Neural progenitor cell (in vitro differentiated cells): ENCODE results near the gene MIR17HG. TPM values are rescaled to one million over a fixed set of nuclear protein-coding genes. Genes with fewer than 3 reads are reported as not detected.
A peak's percentile ranks its signal among the peaks of the same experiment; 100 is the strongest.

ENCODE experiments used
- DNase-seq: peaks from one replicate; pipeline ENCODE4 v3.0.0-alpha.2; 2016; ENCODE audit warnings: low spot score
- H2AFZ ChIP-seq: fragments of 200-600 bp; sonication (generic); replicated peaks from 2 replicates; pipeline ENCODE4 v1.6.1; 2016; ENCODE audit warnings: antibody characterized with exemption
- H3F3A ChIP-seq: fragments of 200-600 bp; sonication (generic); 2 replicates; pipeline ENCODE4 v1.6.1; 2016; ENCODE audit warnings: antibody characterized with exemption, low read depth
- H3K27ac ChIP-seq: fragments of 200-600 bp; sonication (generic); 2 replicates; pipeline ENCODE4 v1.5.1; 2016; ENCODE audit warnings: mild to moderate bottlenecking
- H3K27me3 ChIP-seq: fragments of 200-600 bp; sonication (generic); 2 replicates; pipeline ENCODE4 v1.6.1; 2016; ENCODE audit warnings: mild to moderate bottlenecking, moderate library complexity
- H3K36me3 ChIP-seq: fragments of 200-600 bp; sonication (generic); 2 replicates; pipeline ENCODE4 v1.5.1; 2016
- H3K4me1 ChIP-seq: fragments of 200-600 bp; sonication (generic); 2 replicates; pipeline ENCODE4 v1.6.1; 2016; ENCODE audit warnings: mixed run types
- H3K4me2 ChIP-seq: fragments of 200-600 bp; sonication (generic); 2 replicates; pipeline ENCODE4 v1.6.1; 2016
- H3K4me3 ChIP-seq: fragments of 200-600 bp; sonication (generic); 2 replicates; pipeline ENCODE4 v1.5.1; 2016
- H3K79me2 ChIP-seq: fragments of 200-600 bp; sonication (generic); 2 replicates; pipeline ENCODE4 v1.6.1; 2016; ENCODE audit warnings: low read depth
- H3K9ac ChIP-seq: fragments of 200-600 bp; sonication (generic); 2 replicates; pipeline ENCODE4 v1.6.1; 2016
- H3K9me3 ChIP-seq: fragments of 200-600 bp; sonication (generic); 2 replicates; pipeline ENCODE4 v1.5.1; 2016; ENCODE audit warnings: low read depth
- H4K20me1 ChIP-seq: fragments of 200-600 bp; sonication (generic); 2 replicates; pipeline ENCODE4 v1.6.1; 2016; ENCODE audit warnings: low read depth
- H3K27ac Mint-ChIP-seq: 3 replicates; pipeline ENCODE4 v1.8.0; 2021; ENCODE audit warnings: mixed read lengths
- H3K27me3 Mint-ChIP-seq: 2 replicates; pipeline ENCODE4 v1.8.0; 2022; ENCODE audit warnings: low read depth, mild to moderate bottlenecking, inconsistent platforms, moderate library complexity, mixed read lengths; ENCODE audit not compliant: insufficient read depth
- H3K36me3 Mint-ChIP-seq: 3 replicates; pipeline ENCODE4 v1.8.0; 2021; ENCODE audit warnings: mixed read lengths
- H3K4me1 Mint-ChIP-seq: 3 replicates; pipeline ENCODE4 v1.8.0; 2021; ENCODE audit warnings: mixed read lengths
- H3K4me3 Mint-ChIP-seq: 3 replicates; pipeline ENCODE4 v1.8.0; 2021; ENCODE audit warnings: mild to moderate bottlenecking, moderate library complexity, mixed read lengths
- H3K9me3 Mint-ChIP-seq: 3 replicates; pipeline ENCODE4 v1.8.0; 2020; ENCODE audit warnings: mixed read lengths
- EZH2 ChIP-seq: fragments of 200-600 bp; sonication (generic); IDR thresholded peaks from 2 replicates; pipeline ENCODE4 v1.6.1; 2017; ENCODE audit warnings: antibody characterized with exemption, mild to moderate bottlenecking, moderate library complexity
- EZH2phosphoT487 ChIP-seq: fragments of 200-600 bp; sonication (generic); IDR thresholded peaks from 2 replicates; pipeline ENCODE4 v1.6.1; 2017; ENCODE audit warnings: antibody characterized with exemption
- total RNA-seq: library from RNA; depleted of rRNA; stranded (reverse); fragments of >200 nt; gene quantifications from 2 replicates; pipeline ENCODE4 v1.2.3, GENCODE V29; 2015; ENCODE audit warnings: low replicate concordance
- TF ChIP-seq, protein P1 (sequence below): fragments of 200-600 bp; sonication (generic); IDR thresholded peaks from 2 replicates; pipeline ENCODE4 v1.5.1; 2017; ENCODE audit warnings: antibody characterized with exemption, mild to moderate bottlenecking

The MIR17HG gene
- total RNA-seq, 1 donor from 2014 or later, result 69.7 TPM

DNA sequence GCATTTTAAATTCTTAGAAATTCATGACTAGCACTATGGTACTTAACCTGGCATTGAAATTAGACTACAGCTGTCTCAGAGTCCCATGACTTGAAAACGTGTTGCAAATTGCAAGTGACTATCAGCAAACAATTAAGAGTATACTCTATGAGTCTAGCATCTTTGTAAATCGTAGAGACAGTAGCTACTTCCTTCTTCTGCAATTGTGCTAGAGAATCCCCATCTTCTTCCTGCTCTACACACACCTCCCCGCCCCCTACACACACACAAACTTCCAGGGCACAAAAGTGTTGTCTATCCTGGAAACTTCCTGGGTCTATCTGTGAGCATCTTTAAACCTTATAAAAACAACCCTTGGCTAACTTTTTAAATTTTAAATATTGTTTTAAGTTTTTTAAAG lies 35.2 kb upstream of the MIR17HG start:
- no peaks in the 10 kb centered on the region for H3K27me3 Mint-ChIP-seq

DNA sequence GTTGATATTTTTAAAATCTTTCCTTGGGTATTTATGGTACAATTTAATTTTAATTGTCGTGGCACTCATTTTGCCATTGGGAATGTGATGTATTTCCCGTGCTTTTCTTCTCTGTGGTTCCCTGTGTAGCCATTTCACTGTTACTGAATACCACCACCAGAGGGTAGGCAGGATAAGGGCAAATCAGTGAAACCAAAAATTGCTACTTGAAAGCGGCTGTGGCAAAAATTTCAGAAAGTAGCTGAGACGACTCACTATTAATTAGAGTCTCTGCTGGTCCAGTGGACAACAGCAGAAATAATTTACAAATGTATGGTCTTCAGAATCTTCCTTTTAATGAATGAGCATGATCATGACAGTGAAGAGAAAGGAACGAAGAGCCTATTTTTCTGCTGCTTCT lies 34.4 kb upstream of the MIR17HG start:
- no peak overlapping the region for H3K27ac Mint-ChIP-seq
- no peaks in the 10 kb centered on the region for H3K36me3 ChIP-seq
- no peak overlapping the region for H3K4me2 ChIP-seq
- no peaks in the 10 kb centered on the region for H3K27me3 Mint-ChIP-seq
- H3K9ac ChIP-seq, result no peak overlapping the region
- no peaks in the 10 kb centered on the region for H3K79me2 ChIP-seq
- peak; percentile 56 for DNase-seq
- H2AFZ ChIP-seq, result peak overlapping the region; percentile 17
- H3K9me3 ChIP-seq, result no peaks in the 10 kb centered on the region
- H3K4me3 Mint-ChIP-seq, result no peak overlapping the region
- H4K20me1 ChIP-seq, result no peaks in the 10 kb centered on the region
- no peaks in the 10 kb centered on the region for H3F3A ChIP-seq
- H3K27me3 ChIP-seq, result no peaks in the 10 kb centered on the region
- H3K4me1 ChIP-seq, result peaks cover 9% of the 10 kb centered on the region
- no peaks in the 10 kb centered on the region for H3K9me3 Mint-ChIP-seq
- H3K27ac ChIP-seq, result no peak overlapping the region
- H3K4me1 Mint-ChIP-seq, result no peaks in the 10 kb centered on the region
- no peaks in the 10 kb centered on the region for H3K36me3 Mint-ChIP-seq
- H3K4me3 ChIP-seq, result no peak overlapping the region
- TF ChIP-seq EZH2, result no peak
- TF ChIP-seq EZH2phosphoT487, result no peak
- TF ChIP-seq, protein P1, sequence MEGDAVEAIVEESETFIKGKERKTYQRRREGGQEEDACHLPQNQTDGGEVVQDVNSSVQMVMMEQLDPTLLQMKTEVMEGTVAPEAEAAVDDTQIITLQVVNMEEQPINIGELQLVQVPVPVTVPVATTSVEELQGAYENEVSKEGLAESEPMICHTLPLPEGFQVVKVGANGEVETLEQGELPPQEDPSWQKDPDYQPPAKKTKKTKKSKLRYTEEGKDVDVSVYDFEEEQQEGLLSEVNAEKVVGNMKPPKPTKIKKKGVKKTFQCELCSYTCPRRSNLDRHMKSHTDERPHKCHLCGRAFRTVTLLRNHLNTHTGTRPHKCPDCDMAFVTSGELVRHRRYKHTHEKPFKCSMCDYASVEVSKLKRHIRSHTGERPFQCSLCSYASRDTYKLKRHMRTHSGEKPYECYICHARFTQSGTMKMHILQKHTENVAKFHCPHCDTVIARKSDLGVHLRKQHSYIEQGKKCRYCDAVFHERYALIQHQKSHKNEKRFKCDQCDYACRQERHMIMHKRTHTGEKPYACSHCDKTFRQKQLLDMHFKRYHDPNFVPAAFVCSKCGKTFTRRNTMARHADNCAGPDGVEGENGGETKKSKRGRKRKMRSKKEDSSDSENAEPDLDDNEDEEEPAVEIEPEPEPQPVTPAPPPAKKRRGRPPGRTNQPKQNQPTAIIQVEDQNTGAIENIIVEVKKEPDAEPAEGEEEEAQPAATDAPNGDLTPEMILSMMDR, result peak; percentile 58

More for the DNA sequence above, 35.2 kb upstream of the MIR17HG start:
- Histone ChIP-seq H3K27me3 (no peaks in the 10 kb centered on the region), H3K27ac (no peak overlapping the region), H3K9me3 (no peaks in the 10 kb centered on the region), H3K4me1 (peaks cover 9% of the 10 kb centered on the region), H3K9ac (no peak overlapping the region), H3K4me2 (no peak overlapping the region), H3K79me2 (no peaks in the 10 kb centered on the region), H3K4me3 (no peak overlapping the region), H4K20me1 (no peaks in the 10 kb centered on the region), H2AFZ (no peak overlapping the region), H3K36me3 (no peaks in the 10 kb centered on the region), H3F3A (no peaks in the 10 kb centered on the region)
- no peak for DNase-seq
- TF ChIP-seq, protein P1, result no peak
- TF ChIP-seq EZH2phosphoT487 (no peak), EZH2 (no peak)
- H3K27ac Mint-ChIP-seq, result no peak overlapping the region
- no peak overlapping the region for H3K4me3 Mint-ChIP-seq
- no peaks in the 10 kb centered on the region for H3K9me3 Mint-ChIP-seq
- no peaks in the 10 kb centered on the region for H3K36me3 Mint-ChIP-seq
- no peaks in the 10 kb centered on the region for H3K4me1 Mint-ChIP-seq

DNA sequence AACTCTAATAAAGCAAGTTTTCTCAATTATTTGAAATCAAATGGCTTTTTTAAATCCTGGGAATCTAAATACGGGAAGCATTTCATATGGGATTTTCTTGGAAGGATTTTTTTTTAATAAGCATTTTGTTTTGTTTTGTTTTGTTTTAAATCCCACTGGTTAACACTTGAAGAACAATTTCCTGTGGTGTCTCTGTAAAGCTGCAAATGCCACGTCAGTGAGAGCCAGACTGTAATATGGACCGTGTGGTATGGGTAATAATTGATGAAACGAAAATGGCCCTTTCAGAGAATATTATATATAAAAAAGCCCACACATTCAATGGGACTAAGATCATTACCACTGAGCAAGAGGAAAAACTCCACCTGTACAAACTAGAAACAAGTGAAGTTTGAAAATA lies 33.9 kb upstream of the MIR17HG start:
- Mint-ChIP-seq H3K36me3 (no peaks in the 10 kb centered on the region), H3K27me3 (no peaks in the 10 kb centered on the region), H3K4me1 (no peaks in the 10 kb centered on the region), H3K27ac (no peak overlapping the region), H3K9me3 (no peaks in the 10 kb centered on the region), H3K4me3 (no peak overlapping the region)
- Histone ChIP-seq H3K9ac (no peak overlapping the region), H4K20me1 (no peaks in the 10 kb centered on the region), H3K27ac (no peak overlapping the region), H3K9me3 (no peaks in the 10 kb centered on the region), H3K4me2 (no peak overlapping the region), H2AFZ (peak overlapping the region; percentile 17), H3K4me1 (peaks cover 9% of the 10 kb centered on the region), H3K27me3 (no peaks in the 10 kb centered on the region), H3F3A (no peaks in the 10 kb centered on the region), H3K79me2 (no peaks in the 10 kb centered on the region), H3K4me3 (no peak overlapping the region), H3K36me3 (no peaks in the 10 kb centered on the region)
- TF ChIP-seq, protein P1, result no peak
- TF ChIP-seq EZH2 (no peak), EZH2phosphoT487 (no peak)
- DNase-seq, result no peak
